ENCODE results near the gene COMT.
A peak's percentile ranks its signal among the peaks of the same experiment; 100 is the strongest.

The COMT gene

GRCh38 chr22:19951346-19951745 is 9.8 kb downstream of the COMT start:
- no peaks in the 10 kb centered on the region for H3K27me3 ChIP-seq (ENCODE audit: insufficient read depth, low read length, poor library complexity)
- H3K36me3 ChIP-seq (ENCODE audit: insufficient read depth, low read length), result peaks cover 55% of the 10 kb centered on the region
- peaks cover 37% of the 10 kb centered on the region for H4K20me1 ChIP-seq (ENCODE audit: insufficient read depth, low read length)
- H3K9ac ChIP-seq (ENCODE audit: low read depth, low read length), result no peak overlapping the region
- H3K79me2 ChIP-seq (ENCODE audit: insufficient read depth, low read length), result peaks cover 69% of the 10 kb centered on the region
- no peaks in the 10 kb centered on the region for H3K9me3 ChIP-seq (ENCODE audit: insufficient read depth, low read length, severe bottlenecking)
- no peak for DNase-seq
- ATAC-seq (ENCODE audit: insufficient read depth, low read depth), result no peak
- H2AFZ ChIP-seq (ENCODE audit: low read depth, low read length), result no peak overlapping the region
- H3K4me3 ChIP-seq (ENCODE audit: low read depth in 1 of 2, low read length in 2 of 2), result no peak overlapping the region
- no peak overlapping the region for H3K27ac ChIP-seq (ENCODE audit: low read length)
- no peak overlapping the region for H3K4me2 ChIP-seq (ENCODE audit: insufficient read depth, low read length)
- TF ChIP-seq, protein P1, sequence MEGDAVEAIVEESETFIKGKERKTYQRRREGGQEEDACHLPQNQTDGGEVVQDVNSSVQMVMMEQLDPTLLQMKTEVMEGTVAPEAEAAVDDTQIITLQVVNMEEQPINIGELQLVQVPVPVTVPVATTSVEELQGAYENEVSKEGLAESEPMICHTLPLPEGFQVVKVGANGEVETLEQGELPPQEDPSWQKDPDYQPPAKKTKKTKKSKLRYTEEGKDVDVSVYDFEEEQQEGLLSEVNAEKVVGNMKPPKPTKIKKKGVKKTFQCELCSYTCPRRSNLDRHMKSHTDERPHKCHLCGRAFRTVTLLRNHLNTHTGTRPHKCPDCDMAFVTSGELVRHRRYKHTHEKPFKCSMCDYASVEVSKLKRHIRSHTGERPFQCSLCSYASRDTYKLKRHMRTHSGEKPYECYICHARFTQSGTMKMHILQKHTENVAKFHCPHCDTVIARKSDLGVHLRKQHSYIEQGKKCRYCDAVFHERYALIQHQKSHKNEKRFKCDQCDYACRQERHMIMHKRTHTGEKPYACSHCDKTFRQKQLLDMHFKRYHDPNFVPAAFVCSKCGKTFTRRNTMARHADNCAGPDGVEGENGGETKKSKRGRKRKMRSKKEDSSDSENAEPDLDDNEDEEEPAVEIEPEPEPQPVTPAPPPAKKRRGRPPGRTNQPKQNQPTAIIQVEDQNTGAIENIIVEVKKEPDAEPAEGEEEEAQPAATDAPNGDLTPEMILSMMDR (IDR thresholded peaks at IDR 0.05; ENCODE audit: borderline replicate concordance, extremely low read depth, low read length, poor library complexity, severe bottlenecking), result no peak
- no peak for TF ChIP-seq EZH2 (IDR thresholded peaks at IDR 0.05; ENCODE audit: borderline replicate concordance, low read depth, low read length, severe bottlenecking)
- H3K4me1 ChIP-seq (ENCODE audit: insufficient read depth, low read length), result no peaks in the 10 kb centered on the region

DNA sequence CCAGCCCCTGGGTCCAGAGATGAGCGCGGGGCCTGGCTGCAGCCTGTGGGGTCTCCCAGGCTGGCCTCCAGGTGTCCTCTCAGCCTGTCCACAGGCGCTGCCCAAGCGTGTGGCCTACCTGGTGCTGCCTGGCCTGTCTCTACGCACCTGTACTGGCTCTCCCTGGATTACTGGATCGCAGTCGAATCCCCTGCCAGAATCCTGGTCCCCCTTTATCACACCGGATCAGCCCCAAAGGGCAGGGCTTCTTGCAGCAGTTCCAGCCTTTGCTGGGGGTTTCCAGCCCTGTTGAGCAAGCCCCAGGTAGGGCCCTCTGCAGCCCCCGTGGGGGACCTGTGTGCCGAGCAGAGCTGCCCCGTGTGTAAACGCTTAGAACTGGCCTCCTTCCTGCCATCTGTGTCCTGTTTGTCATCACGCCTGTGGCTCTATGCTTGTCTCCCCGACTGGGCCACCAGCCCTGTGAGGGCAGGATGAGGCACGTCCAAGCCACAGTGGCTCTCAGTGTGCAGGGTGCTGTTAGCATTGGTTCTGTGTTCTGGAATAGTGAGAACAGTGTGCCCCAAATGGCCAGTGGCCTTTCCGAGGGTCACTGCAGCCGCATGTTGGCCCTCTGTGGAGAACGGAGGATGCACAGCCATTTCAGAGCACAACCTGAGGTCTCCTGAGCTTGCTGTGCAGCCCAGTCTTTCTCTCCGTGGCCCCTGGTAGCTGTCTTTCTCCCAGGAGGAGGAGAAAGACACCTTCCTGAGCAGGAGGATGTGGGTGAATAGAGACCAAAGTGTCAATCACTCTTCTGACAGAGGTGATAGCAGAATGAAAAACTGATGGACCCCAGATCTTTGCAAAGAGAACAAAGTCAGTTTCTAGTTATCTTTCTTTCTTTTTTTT is 13.9 kb downstream of the COMT start:
- no peak overlapping the region for H2AFZ ChIP-seq (ENCODE audit: low read depth, low read length)
- no peaks in the 10 kb centered on the region for H3K27me3 ChIP-seq (ENCODE audit: insufficient read depth, low read length, poor library complexity)
- H4K20me1 ChIP-seq (ENCODE audit: insufficient read depth, low read length), result peaks cover 47% of the 10 kb centered on the region
- TF ChIP-seq EZH2 (IDR thresholded peaks at IDR 0.05; ENCODE audit: borderline replicate concordance, low read depth, low read length, severe bottlenecking), result no peak
- TF ChIP-seq, protein P1 (IDR thresholded peaks at IDR 0.05; ENCODE audit: borderline replicate concordance, extremely low read depth, low read length, poor library complexity, severe bottlenecking), result no peak
- H3K9me3 ChIP-seq (ENCODE audit: insufficient read depth, low read length, severe bottlenecking), result no peaks in the 10 kb centered on the region
- peaks cover 43% of the 10 kb centered on the region for H3K79me2 ChIP-seq (ENCODE audit: insufficient read depth, low read length)
- H3K36me3 ChIP-seq (ENCODE audit: insufficient read depth, low read length), result peaks cover 36% of the 10 kb centered on the region
- no peak for DNase-seq
- no peak overlapping the region for H3K4me3 ChIP-seq (ENCODE audit: low read depth in 1 of 2, low read length in 2 of 2)
- 0 out of 2 replicates have a peak overlapping the region, but pooled peaks have one; percentile 14 for H3K27ac ChIP-seq (ENCODE audit: low read length)
- H3K9ac ChIP-seq (ENCODE audit: low read depth, low read length), result no peak overlapping the region
- no peak overlapping the region for H3K4me2 ChIP-seq (ENCODE audit: insufficient read depth, low read length)
- peak; percentile 20; the same call in 1 of the 3 replicates for ATAC-seq (ENCODE audit: insufficient read depth, low read depth)
- no peaks in the 10 kb centered on the region for H3K4me1 ChIP-seq (ENCODE audit: insufficient read depth, low read length)

DNA sequence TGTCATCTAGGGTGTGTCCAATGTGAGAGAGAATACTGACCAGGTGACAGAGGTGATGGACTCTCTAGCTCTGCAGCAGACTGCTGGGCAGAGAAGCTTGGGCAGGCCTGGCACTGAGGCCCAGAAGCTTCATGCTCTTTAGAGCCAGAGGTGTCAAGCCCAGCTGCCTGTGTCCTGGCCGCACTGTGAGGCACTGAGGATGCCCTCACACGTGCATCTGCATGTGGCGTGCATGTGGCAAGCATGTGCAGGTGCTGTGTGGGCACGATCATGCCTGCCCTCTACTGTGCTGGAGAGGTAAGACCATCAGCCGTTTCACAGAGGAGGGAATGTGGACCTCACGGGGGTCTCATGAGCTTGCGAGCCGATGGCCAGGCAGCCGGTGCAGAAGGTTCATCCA is 15.9 kb downstream of the COMT start:
- Histone ChIP-seq H3K4me2 (ENCODE audit: insufficient read depth, low read length) (no peak overlapping the region), H3K27ac (ENCODE audit: low read length) (no peak overlapping the region), H3K79me2 (ENCODE audit: insufficient read depth, low read length) (peaks cover 32% of the 10 kb centered on the region), H3K27me3 (ENCODE audit: insufficient read depth, low read length, poor library complexity) (no peaks in the 10 kb centered on the region), H3K4me1 (ENCODE audit: insufficient read depth, low read length) (no peaks in the 10 kb centered on the region), H3K9ac (ENCODE audit: low read depth, low read length) (no peak overlapping the region), H4K20me1 (ENCODE audit: insufficient read depth, low read length) (peaks cover 57% of the 10 kb centered on the region), H3K4me3 (ENCODE audit: low read depth in 1 of 2, low read length in 2 of 2) (no peak overlapping the region), H2AFZ (ENCODE audit: low read depth, low read length) (no peak overlapping the region), H3K9me3 (ENCODE audit: insufficient read depth, low read length, severe bottlenecking) (no peaks in the 10 kb centered on the region), H3K36me3 (ENCODE audit: insufficient read depth, low read length) (peaks cover 44% of the 10 kb centered on the region)
- ATAC-seq (ENCODE audit: insufficient read depth, low read depth) (no peak), DNase-seq (no peak)
- no peak for TF ChIP-seq EZH2 (IDR thresholded peaks at IDR 0.05; ENCODE audit: borderline replicate concordance, low read depth, low read length, severe bottlenecking)
- TF ChIP-seq, protein P1 (IDR thresholded peaks at IDR 0.05; ENCODE audit: borderline replicate concordance, extremely low read depth, low read length, poor library complexity, severe bottlenecking), result peak; percentile 35

Measured in DND-41 (cell line).